Nucleus accumbens (tissue), 56 donors: ENCODE measurements around the gene LASP1NB.
"Not testable (repeated sequence)": the region's sequence is repeated elsewhere in the genome, so short reads cannot be mapped to it uniquely, and the experiment has no call there.

Experiments used
- DNase-seq, 56 donors: peaks; one replicate each; lab custom pipeline; 2025; lab: John Stamatoyannopoulos, UW

LASP1NB gene

DNA sequence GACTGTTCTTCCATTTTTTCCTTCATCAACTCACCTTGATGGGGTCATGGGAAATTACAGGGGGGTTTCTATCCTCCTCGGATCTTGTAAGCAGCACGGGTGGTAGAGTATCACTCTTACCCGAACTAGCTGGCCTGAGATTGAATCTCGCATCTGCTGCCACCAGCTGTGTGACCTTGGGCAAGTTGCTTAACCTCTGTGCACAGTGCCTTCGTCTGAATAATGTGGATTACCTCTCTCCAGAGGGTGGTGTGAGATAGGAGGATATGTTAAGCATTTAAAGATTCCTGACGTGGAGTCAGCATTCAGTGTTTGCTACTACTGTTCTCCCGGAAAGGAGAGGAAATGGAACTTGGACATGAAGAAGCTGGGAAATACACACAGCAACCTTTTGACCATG lies 31.1 kb upstream of the LASP1NB start:
- no peak for DNase-seq

- no peak for DNase-seq
These were observed 29.0 kb upstream of the LASP1NB start for GRCh38 chr17:38896346-38896954.

DNA sequence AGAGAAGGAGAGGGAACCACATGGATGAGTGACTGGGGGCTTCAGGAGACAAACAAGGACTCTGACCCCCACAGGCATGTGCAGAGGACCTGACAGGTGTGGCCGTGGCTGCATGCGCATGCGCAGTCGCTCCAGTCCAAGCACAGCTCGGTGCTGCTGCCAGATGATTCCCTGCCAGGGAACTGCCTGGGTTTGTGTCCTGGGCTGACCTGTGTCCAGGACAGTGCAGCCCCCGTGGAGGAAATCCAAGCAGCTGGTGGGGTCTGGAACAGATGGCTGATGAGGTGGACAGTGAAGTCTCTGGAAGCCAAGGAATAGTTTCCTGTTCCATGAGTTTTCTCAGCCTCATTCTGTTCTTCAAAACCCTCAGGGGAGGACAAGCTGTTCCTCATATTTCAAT lies 28.2 kb upstream of the LASP1NB start:
- DNase-seq, result peak in 3 of 56 donors; percentile 27 to 31 (median 30)

GRCh38 chr17:38897671-38898290 lies 27.6 kb upstream of the LASP1NB start:
- peak in 12 of 56 donors; percentile 12 to 42 (median 30) for DNase-seq

DNA sequence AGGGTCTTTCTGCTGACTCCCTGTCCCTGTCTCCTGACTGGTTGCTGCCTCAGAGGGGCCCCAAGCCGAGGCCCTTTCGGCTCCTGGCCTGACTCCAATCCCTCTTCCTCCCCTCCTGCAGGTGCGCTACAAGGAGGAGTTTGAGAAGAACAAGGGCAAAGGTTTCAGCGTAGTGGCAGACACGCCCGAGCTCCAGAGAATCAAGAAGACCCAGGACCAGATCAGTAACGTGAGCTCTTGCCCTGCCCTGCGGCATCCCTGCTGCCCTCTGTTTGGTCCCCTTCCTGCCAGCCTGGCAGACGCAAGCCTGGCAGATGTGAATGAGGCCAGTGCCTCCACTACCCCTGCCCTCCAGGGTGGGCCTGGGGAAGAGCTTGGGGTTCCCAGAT lies 27.1 kb upstream of the LASP1NB start:
- DNase-seq, result no peak

DNA sequence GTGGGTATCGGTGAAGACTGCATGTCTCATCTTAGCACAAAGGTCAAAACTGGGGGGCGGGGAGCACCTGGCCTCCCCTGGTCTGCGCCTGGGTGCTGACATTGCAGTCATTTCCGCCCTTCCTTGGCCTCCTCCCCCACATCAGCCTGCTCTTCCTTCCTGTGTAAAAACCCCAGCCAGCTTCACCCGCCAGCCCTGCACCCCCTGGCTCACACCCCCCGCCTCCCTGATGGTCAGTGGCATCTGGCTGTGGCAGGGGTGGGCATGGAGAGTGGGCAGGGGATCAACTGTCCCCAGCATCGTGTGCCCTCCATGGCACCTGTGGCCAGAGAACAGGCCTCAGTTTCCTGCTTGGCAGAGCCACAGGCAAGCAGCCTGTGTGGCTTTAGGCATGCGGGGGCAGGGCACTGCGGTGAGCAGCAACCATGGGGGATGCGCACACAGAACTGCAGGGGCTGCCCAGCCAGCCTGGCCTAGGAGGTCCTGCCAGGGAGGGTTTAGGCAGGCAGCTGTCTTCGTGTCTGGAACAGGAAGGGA lies 26.5 kb upstream of the LASP1NB start:
- no peak for DNase-seq

- DNase-seq, result no peak
These were observed 26.0 kb upstream of the LASP1NB start for GRCh38 chr17:38899421-38899820.

GRCh38 chr17:38900978-38901656 lies 24.3 kb upstream of the LASP1NB start:
- DNase-seq, result peak in 12 of 56 donors; percentile 13 to 41 (median 29)

GRCh38 chr17:38903404-38903803 lies 22.0 kb upstream of the LASP1NB start:
- no peak for DNase-seq

- DNase-seq, result no peak
These were observed 20.5 kb upstream of the LASP1NB start for GRCh38 chr17:38904892-38905291.

GRCh38 chr17:38905375-38905774 lies 20.0 kb upstream of the LASP1NB start:
- no peak for DNase-seq

- no peak for DNase-seq
These were observed 18.8 kb upstream of the LASP1NB start for GRCh38 chr17:38906460-38907228.

GRCh38 chr17:38907930-38908675 lies 17.3 kb upstream of the LASP1NB start:
- no peak for DNase-seq

DNA sequence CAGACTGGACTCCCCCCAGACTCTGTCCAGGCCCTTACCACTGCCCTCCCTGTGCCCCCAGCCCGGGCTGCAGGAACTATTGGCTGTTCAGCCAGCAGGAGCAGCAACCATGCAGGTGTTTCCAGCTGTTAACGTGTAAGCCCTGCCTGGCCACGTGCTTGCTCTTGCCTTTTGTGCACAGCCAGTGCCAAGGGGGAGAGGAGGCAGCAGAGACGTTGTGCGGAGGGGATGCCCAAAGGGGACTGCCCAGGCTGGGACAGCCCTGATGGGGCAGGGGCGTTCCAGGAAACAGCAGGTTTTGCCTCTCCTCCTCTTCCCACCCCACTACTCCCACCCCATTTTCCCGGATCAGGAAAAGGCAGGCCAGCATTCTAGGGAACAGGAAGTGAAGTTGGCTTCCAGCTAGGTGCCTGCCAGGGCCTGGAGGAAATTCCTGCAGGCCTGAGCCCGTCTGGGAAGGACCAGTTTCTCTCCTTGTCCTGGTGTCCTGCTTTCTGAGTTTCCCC lies 16.7 kb upstream of the LASP1NB start:
- DNase-seq, result no peak

GRCh38 chr17:38910325-38910724 lies 15.1 kb upstream of the LASP1NB start:
- DNase-seq, result no peak

- no peak for DNase-seq
These were observed 14.2 kb upstream of the LASP1NB start for GRCh38 chr17:38911081-38911730.

DNA sequence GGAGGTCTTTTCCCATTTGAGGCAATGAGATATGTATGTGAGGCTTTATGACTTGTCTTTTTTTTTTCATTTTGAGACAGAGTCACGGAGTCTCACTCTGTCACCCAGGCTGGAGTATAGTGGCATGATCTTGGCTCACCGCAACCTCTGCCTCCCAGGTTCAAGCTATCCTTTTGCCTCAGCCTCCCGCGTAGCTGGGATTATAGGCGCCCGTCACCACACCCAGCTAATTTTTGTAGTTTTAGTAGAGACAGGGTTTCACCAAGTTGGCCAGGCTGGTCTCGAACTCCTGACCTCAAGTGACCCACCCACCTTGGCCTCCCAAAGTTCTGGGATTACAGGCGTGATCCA lies 13.7 kb upstream of the LASP1NB start:
- DNase-seq, result not testable (repeated sequence)

GRCh38 chr17:38912221-38912813 lies 13.1 kb upstream of the LASP1NB start:
- no peak for DNase-seq
